Mononuclear cell (primary cell): ENCODE measurements around the gene ME3. TPM values are rescaled to one million over a fixed set of nuclear protein-coding genes. Genes with fewer than 3 reads are reported as not detected.
"Not testable (repeated sequence)": the region's sequence is repeated elsewhere in the genome, so short reads cannot be mapped to it uniquely, and the experiment has no call there.

Source experiments
- H3K27me3 ChIP-seq: 2 replicates; pipeline ENCODE4 v1.6.0; 2011; ENCODE audit warnings: low read length, control low read depth; ENCODE audit not compliant: insufficient read depth
- H3K4me1 ChIP-seq: 2 replicates; pipeline ENCODE4 v1.5.1; 2011; ENCODE audit warnings: mild to moderate bottlenecking, low read length, control low read depth; ENCODE audit not compliant: insufficient read depth
- H3K4me3 ChIP-seq: 2 replicates; pipeline ENCODE4 v1.5.1; 2011; ENCODE audit warnings: mild to moderate bottlenecking, low read length, moderate library complexity
- H3K9me3 ChIP-seq: 2 replicates; pipeline ENCODE4 v1.5.1; 2011; ENCODE audit warnings: low read depth, mild to moderate bottlenecking, control low read depth, low read length
- total RNA-seq: library from RNA; depleted of rRNA; stranded (reverse); fragments of >200 nt; gene quantifications from one replicate; pipeline ENCODE4 v1.2.3, GENCODE V29; 2012

ME3 gene
- total RNA-seq, 1 donor, result 4.2 TPM

- H3K9me3 ChIP-seq, result no peaks in the 10 kb centered on the region
- H3K4me1 ChIP-seq, result no peaks in the 10 kb centered on the region
- H3K27me3 ChIP-seq, result no peaks in the 10 kb centered on the region
- no peak overlapping the region for H3K4me3 ChIP-seq
Measured at GRCh38 chr11:86524620-86525352, 147.6 kb downstream of the ME3 start.

DNA sequence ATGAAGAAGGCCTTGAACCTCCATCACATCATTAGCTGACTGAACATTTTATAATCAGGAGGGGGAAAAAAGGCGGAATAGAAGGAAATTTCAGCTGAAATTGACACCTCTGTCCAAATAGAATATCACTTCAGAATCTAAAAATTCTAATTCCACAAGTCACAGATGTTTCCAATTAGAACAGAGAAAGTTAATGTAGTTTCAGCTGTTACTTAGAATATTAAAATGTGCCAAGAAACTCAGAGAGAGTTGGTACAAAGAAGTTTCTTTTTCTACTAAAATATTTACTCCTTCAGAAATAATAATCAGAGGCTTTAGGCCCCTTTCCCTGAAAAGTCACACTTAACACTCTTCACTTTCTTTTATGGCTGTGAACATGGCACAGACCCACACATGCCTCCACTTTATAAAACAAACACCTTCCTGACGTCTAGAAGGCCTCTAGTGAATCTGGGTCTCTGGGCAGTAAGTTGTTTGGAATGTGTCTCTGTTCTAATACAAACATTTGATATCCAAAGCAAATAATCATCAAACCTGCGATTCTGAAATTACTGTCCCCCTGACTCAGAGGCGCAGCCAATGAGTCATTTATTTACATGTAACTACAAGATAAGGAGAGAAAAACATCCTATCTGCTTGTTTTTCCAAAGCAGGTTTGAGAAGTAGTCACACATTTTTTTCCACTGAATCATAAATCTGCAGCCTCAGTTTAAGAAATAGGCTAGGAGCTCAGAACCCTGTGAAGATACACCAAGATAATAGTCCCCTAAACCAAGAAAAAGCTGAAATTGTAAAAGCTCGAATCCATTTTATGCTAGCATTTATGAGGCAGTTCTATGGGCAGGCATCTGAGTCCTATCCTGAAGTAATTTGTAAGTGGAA lies 148.4 kb downstream of the ME3 start:
- H3K27me3 ChIP-seq, result no peaks in the 10 kb centered on the region
- H3K4me1 ChIP-seq, result no peaks in the 10 kb centered on the region
- no peaks in the 10 kb centered on the region for H3K9me3 ChIP-seq
- H3K4me3 ChIP-seq, result no peak overlapping the region

GRCh38 chr11:86522512-86522911 lies 149.9 kb downstream of the ME3 start:
- not testable (repeated sequence) for H3K27me3 ChIP-seq, H3K4me3 ChIP-seq, H3K4me1 ChIP-seq, H3K9me3 ChIP-seq

DNA sequence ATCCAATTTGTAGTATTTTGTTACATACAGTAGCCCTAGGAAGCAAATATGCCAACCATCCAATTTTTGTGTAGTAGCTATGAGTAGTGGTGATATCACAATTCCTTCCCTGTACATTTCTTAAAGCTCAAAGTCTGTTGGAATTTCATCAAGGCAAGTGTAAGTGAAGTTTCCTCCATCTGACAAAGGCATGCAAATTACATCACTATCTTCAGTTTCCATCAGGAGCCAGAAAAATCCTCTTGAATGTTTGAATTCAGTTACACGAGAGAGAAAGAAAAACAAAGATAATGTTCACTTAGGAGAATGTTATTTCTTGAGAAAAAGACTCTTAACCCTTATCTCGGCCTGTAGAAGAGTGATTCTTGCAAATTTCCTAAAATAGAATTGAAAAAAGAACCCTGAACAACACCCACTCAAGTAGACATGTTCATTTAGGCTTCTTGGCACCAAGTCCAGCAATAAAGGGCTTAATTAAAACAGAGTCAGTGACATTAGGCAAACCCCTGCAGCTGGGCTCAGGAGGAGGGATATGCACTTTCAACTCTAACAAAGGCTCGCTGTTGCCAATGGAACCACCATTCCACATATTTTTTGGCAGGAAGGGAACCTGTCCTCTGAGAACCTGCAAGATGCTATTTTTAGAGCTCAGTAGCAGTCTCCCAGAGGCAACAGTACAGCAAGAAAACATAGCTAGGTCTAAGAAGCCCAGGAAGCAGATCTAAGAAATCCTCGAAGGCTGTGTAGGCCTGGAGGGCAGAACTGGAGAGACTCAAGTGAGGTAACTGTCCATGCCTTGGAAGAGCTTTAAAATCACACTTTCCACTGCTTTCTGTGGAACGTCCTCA lies 153.1 kb downstream of the ME3 start:
- Histone ChIP-seq H3K4me3 (no peak overlapping the region), H3K27me3 (no peaks in the 10 kb centered on the region), H3K4me1 (peaks cover 2% of the 10 kb centered on the region), H3K9me3 (no peaks in the 10 kb centered on the region)

GRCh38 chr11:86518211-86518610 lies 154.2 kb downstream of the ME3 start:
- Histone ChIP-seq H3K4me3 (no peak overlapping the region), H3K4me1 (peaks cover 11% of the 10 kb centered on the region), H3K9me3 (no peaks in the 10 kb centered on the region), H3K27me3 (no peaks in the 10 kb centered on the region)

GRCh38 chr11:86517557-86517956 lies 154.9 kb downstream of the ME3 start:
- Histone ChIP-seq H3K27me3 (no peaks in the 10 kb centered on the region), H3K4me3 (no peak overlapping the region), H3K9me3 (no peaks in the 10 kb centered on the region), H3K4me1 (peaks cover 11% of the 10 kb centered on the region)

DNA sequence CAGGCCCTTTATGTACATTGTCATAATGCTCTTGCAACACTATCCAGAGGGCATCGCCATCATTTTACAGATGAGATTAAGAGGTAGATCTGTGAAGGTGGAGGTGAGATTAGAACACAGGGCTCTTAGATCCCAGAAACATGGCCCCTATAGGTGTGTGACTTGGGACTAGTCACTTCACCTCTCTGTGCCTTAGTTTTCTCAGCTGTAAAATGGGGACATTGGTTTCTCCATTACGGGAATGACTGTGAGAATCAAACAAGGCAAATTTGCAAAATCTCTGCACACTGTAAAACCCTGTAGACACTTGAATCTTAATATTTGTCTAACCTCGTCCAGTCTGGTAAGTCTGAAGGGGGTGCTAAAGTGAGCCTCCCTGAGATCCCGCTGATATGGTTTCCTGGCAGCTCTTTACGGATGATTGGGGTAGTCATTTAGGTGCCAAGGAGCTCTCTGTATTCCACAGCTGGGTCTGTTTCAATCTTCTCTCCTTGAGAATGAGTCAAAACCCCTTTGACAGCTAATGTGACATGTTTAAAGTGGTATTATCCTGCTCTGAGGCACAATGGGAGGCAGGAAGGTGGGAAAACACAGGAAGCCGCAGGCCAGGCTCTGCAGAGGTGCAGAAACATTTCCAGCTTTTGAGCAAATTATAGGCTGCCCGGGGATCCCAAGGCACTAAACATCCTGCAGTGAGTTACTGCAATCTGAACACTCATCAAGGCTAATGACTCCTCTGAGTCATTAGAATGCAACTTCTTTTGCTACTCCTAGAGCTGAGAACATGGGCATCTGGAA lies 156.9 kb downstream of the ME3 start:
- peaks cover 20% of the 10 kb centered on the region for H3K4me1 ChIP-seq
- no peaks in the 10 kb centered on the region for H3K27me3 ChIP-seq
- H3K9me3 ChIP-seq, result no peaks in the 10 kb centered on the region
- no peak overlapping the region for H3K4me3 ChIP-seq

DNA sequence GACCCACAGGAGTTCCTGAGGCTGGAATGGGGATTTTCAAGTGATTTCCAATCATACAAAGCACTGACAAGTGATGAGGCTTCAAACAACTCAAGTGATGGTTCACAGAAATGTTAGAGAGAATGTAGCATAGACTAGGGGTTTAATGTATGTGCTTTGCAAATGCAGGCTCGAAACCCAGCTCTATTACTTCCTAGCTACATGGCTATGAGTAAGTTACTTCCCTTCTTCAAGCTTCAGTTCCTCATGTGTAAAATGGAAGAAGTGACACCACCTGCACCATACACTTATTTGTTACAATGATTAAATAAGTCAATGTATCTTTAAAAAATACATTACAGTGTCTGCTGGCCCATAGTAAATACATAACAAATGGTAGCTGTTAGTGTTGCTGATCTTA lies 158.0 kb downstream of the ME3 start:
- no peak overlapping the region for H3K4me3 ChIP-seq
- no peaks in the 10 kb centered on the region for H3K9me3 ChIP-seq
- peaks cover 21% of the 10 kb centered on the region for H3K4me1 ChIP-seq

DNA sequence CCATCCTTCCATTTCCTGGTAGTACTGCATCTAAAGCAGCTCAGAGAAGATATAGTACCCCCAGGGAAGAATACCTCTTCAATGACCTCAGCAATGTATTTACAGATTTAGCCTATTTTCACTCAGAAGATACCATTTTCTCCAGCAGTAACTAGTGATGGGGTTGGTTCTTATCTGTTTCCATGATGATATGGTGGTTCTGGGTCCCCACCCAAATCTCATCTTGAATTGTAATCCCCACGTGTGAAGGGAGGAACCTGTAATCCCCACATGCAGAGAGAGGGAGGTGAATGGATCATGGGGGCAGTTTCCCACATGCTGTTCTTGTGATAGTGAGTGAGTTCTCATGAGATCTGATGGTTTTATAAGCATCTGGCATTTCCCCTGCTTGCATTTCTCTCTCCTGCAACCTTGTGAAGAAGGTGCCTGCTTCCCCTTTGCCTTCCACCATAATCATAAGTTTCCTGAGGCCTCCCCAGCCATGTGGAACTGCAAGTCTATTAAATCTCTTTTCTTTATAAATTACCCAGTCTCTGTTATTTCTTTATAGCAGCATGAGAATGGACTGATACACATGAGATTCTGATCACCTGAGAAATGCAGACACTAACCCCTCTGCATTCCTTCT lies 158.6 kb downstream of the ME3 start:
- Histone ChIP-seq H3K4me3 (no peak overlapping the region), H3K9me3 (no peaks in the 10 kb centered on the region), H3K4me1 (peaks cover 21% of the 10 kb centered on the region), H3K27me3 (no peaks in the 10 kb centered on the region)

More for the DNA sequence above, 158.0 kb downstream of the ME3 start:
- no peaks in the 10 kb centered on the region for H3K27me3 ChIP-seq

GRCh38 chr11:86513138-86513537 lies 159.3 kb downstream of the ME3 start:
- no peaks in the 10 kb centered on the region for H3K9me3 ChIP-seq
- no peak overlapping the region for H3K4me3 ChIP-seq
- peaks cover 21% of the 10 kb centered on the region for H3K4me1 ChIP-seq
- no peaks in the 10 kb centered on the region for H3K27me3 ChIP-seq

DNA sequence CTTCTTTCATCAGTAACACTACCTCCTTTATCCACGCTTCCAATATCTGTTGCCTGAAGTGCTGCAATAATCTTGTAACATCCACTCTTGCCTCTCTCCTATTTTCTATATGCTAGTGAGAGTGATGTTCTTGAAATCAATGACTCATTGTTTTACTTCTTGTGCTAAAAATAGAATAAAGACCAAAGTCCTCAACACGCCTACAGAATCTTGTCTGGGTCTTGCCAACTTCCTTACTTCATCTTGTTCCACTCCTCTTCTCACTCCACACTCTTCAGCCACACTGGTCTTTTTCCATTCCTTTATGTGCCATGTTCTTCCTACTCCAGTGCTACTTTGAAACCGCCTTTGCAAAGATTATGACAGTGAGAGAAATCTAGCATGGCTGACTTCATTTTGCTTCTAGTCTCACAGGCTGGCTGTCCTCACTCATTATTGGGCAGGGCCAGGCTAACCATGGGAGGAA lies 161.3 kb downstream of the ME3 start:
- Histone ChIP-seq H3K4me1 (peaks cover 21% of the 10 kb centered on the region), H3K9me3 (no peaks in the 10 kb centered on the region), H3K27me3 (peaks cover 3% of the 10 kb centered on the region), H3K4me3 (no peak overlapping the region)

DNA sequence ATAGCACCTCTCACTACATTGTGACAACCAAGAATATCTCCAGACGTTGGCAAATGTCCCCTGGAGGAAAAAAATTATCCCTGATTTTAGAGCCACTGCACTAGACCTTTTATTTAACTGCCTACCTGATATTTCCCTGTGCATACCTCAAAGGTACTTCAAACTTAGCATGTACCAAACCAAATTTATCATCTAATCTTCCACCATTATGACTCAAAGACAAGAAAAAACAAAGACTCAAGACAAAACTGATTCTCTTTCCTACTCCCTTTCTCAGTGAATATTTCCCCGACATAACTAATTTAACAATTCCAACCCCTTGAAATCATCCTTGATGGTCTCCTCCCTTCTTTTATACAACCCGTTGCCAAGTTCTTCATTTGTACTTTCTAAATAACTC lies 161.7 kb downstream of the ME3 start:
- Histone ChIP-seq H3K27me3 (peaks cover 3% of the 10 kb centered on the region), H3K4me1 (peaks cover 21% of the 10 kb centered on the region), H3K4me3 (no peak overlapping the region), H3K9me3 (no peaks in the 10 kb centered on the region)

DNA sequence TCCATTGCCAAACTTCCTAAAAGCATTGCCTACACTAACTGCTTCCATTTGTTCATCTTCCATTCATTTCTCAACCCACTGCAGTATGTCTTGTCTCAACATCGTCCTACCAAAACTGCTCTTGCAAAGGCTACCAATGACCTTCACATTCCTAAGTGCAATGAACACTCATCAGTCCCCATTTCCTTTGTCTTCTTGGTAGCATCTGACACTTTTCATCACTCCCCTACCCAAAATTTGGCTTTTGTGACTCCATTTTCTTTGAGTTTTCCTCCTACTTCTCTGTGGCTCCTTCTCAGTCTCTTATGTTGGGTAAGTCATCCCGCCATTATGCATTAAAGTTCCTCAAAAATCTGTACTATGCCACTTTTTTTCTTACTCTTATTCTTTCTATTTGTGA lies 162.3 kb downstream of the ME3 start:
- peaks cover 21% of the 10 kb centered on the region for H3K4me1 ChIP-seq
- no peaks in the 10 kb centered on the region for H3K9me3 ChIP-seq
- H3K4me3 ChIP-seq, result no peak overlapping the region
- peaks cover 3% of the 10 kb centered on the region for H3K27me3 ChIP-seq

GRCh38 chr11:86509588-86509974 lies 162.8 kb downstream of the ME3 start:
- H3K27me3 ChIP-seq, result peaks cover 3% of the 10 kb centered on the region
- H3K9me3 ChIP-seq, result no peaks in the 10 kb centered on the region
- no peak overlapping the region for H3K4me3 ChIP-seq
- H3K4me1 ChIP-seq, result peaks cover 21% of the 10 kb centered on the region
